Measurements from ENCODE around the gene ADCY1. TPM values are rescaled to one million over a fixed set of nuclear protein-coding genes. Genes with fewer than 3 reads are reported as not detected.

The ADCY1 gene
- total RNA-seq, 1 experiment from 2014 or later, result 3.1 TPM

DNA sequence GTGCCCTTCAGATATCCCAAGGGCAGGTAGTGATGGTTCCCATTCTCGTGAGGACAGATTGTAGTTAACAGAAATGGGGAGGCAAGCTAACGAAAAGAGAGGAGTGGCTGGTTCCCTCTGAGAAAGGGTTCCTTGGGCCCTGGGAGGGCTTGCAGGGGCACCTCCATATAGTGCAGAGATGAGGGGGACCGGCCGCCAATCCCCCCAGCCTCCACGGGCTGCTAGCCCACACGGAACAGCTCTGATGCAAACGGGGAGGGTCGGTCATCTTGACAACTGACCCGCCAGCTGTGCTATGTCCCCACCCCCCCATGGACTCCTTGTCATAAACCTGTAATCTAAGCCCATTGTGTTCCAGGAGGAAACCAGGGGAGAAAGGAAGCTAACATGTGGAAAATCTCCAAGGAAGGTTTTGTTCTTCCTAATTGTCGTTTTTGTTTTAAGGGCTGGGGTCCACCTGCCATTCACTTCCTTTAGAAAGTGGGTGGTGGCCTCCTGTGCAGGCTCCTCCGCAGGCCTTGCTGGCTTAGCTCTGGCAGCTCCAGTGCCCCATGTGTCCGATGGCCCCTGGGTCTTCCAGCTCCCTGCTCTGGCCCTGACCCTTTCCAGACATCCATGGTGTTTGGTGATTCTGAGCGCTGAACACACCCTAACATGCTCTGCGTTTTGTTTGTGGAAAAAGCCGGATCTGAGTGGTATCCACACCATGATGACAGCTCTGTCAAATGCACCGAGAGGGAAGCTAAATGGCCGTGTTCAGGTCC lies 15.9 kb downstream of the ADCY1 start:
- no peaks in the 10 kb centered on the region for H3K79me2 ChIP-seq (ENCODE audit: low read length)

DNA sequence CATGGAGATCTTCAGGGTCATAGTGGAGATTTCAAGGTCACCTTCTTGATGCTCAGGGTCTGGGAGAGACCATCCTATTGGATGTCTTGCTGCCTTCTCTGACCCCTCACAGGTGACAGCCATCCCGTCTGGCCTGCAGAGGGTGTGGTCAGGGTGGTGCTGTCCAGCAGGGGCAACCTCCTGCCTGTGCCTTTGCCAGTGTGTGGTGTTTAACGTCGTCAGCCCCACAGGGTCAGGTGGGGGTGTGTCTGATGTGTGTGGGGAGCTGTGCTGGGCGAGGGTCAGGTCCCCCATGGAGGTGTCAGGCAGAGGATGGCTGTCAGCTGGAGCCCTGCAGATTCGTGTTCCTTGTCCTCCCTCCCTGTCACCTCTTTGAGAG lies 16.5 kb downstream of the ADCY1 start:
- no peaks in the 10 kb centered on the region for H3F3A ChIP-seq (ENCODE audit: low read length, unreplicated experiment)
- H3K9me2 ChIP-seq (replicated peaks; ENCODE audit: low read length), result no peaks in the 10 kb centered on the region
- no peak overlapping the region for H3K9ac ChIP-seq (ENCODE audit: low read length)
- ChIA-PET CTCF (no interaction called here), POLR2A (ENCODE audit: unreplicated experiment) (no interaction called here)
- BruUV-seq (replicated peaks), result no TSS peak
- H4K20me1 ChIP-seq (ENCODE audit: low read length), result no peaks in the 10 kb centered on the region
- H3K79me2 ChIP-seq (ENCODE audit: low read length), result no peaks in the 10 kb centered on the region
- no peaks in the 10 kb centered on the region for H3K27me3 ChIP-seq (ENCODE audit: low read length)
- no peaks in the 10 kb centered on the region for H3K36me3 ChIP-seq (ENCODE audit: low read depth, low read length)
- no peak for DNase-seq
- no peaks in the 10 kb centered on the region for H3K4me1 ChIP-seq (ENCODE audit: insufficient read depth, low read length)
- H2AFZ ChIP-seq (ENCODE audit: low read length), result no peak overlapping the region
- intact Hi-C loops (cut with micrococcal nuclease), result no loop called here
- H3K27ac ChIP-seq (ENCODE audit: low read length), result no peak overlapping the region
- H3K9me3 ChIP-seq (ENCODE audit: low read length), result no peaks in the 10 kb centered on the region
- no peak overlapping the region for H3K4me2 ChIP-seq (ENCODE audit: low read length)
- TF ChIP-seq EZH2phosphoT487 (IDR thresholded peaks at IDR 0.05; ENCODE audit: borderline replicate concordance, low read length) (no peak), EZH2 (IDR thresholded peaks at IDR 0.05; ENCODE audit: low read length, unreplicated experiment) (no peak)
- TF ChIP-seq, protein P1, sequence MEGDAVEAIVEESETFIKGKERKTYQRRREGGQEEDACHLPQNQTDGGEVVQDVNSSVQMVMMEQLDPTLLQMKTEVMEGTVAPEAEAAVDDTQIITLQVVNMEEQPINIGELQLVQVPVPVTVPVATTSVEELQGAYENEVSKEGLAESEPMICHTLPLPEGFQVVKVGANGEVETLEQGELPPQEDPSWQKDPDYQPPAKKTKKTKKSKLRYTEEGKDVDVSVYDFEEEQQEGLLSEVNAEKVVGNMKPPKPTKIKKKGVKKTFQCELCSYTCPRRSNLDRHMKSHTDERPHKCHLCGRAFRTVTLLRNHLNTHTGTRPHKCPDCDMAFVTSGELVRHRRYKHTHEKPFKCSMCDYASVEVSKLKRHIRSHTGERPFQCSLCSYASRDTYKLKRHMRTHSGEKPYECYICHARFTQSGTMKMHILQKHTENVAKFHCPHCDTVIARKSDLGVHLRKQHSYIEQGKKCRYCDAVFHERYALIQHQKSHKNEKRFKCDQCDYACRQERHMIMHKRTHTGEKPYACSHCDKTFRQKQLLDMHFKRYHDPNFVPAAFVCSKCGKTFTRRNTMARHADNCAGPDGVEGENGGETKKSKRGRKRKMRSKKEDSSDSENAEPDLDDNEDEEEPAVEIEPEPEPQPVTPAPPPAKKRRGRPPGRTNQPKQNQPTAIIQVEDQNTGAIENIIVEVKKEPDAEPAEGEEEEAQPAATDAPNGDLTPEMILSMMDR (conservative IDR thresholded peaks at IDR 0.05; ENCODE audit: low read depth, low read length), result no peak
- ATAC-seq, result no peak
- H3K4me3 ChIP-seq (ENCODE audit: low read length), result no peak overlapping the region

More for the DNA sequence above, 15.9 kb downstream of the ADCY1 start:
- H3F3A ChIP-seq (ENCODE audit: low read length, unreplicated experiment), result no peaks in the 10 kb centered on the region
- H3K9me3 ChIP-seq (ENCODE audit: low read length), result no peaks in the 10 kb centered on the region
- DNase-seq (no peak), ATAC-seq (no peak)
- ChIA-PET POLR2A (ENCODE audit: unreplicated experiment) (no interaction called here), CTCF (no interaction called here)
- H3K4me3 ChIP-seq (ENCODE audit: low read length), result no peak overlapping the region
- no TSS peak for BruUV-seq (replicated peaks)
- no peaks in the 10 kb centered on the region for H3K36me3 ChIP-seq (ENCODE audit: low read depth, low read length)
- H3K4me2 ChIP-seq (ENCODE audit: low read length), result no peak overlapping the region
- TF ChIP-seq, protein P1 (conservative IDR thresholded peaks at IDR 0.05; ENCODE audit: low read depth, low read length), result no peak
- TF ChIP-seq EZH2phosphoT487 (IDR thresholded peaks at IDR 0.05; ENCODE audit: borderline replicate concordance, low read length), result no peak
- TF ChIP-seq EZH2 (IDR thresholded peaks at IDR 0.05; ENCODE audit: low read length, unreplicated experiment), result no peak
- no peaks in the 10 kb centered on the region for H3K9me2 ChIP-seq (replicated peaks; ENCODE audit: low read length)
- no peaks in the 10 kb centered on the region for H3K4me1 ChIP-seq (ENCODE audit: insufficient read depth, low read length)
- no peaks in the 10 kb centered on the region for H4K20me1 ChIP-seq (ENCODE audit: low read length)
- no peak overlapping the region for H3K27ac ChIP-seq (ENCODE audit: low read length)
- intact Hi-C loops (cut with micrococcal nuclease), result no loop called here
- H3K27me3 ChIP-seq (ENCODE audit: low read length), result no peaks in the 10 kb centered on the region
- H2AFZ ChIP-seq (ENCODE audit: low read length), result no peak overlapping the region
- H3K9ac ChIP-seq (ENCODE audit: low read length), result no peak overlapping the region

DNA sequence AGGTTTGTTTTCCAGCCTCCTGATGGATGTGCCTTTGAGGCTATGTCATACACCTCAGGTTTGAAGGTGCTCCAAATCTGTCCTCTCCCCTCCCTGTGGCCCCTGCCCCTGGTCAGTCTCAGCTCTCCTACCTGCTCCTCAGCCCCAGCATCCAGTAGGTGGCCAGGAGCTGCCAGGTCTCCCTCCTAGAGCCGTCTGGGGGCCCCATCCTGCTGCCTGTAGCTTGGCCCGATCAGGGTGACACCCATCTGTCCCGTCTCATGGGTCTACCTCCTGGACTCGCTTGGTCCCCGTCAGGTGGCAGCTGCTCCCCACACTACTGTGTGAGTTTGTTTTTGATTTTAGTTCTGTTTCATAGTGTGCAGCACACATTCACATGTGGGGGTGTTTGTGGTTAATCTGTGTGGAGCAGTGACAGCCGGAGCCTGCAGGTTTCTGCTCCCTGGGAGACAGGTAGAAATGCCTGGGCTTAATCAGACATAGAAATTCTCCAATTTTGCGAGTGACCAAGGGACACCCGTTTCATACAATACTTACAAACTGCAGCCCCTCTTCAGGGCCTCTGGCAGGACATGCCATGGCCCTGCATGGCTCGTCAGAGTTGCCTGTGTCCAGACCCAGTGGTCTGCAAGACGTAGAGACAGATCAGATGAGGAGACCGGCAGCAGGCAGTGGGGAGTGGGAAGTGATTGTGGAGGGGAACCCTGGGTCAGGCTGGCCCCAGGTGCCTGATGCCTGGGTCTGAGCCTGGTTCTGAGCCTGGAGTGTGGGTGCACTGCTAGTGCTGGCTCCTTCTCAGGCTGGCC lies 17.1 kb downstream of the ADCY1 start:
- Histone ChIP-seq H3K4me3 (ENCODE audit: low read length) (no peak overlapping the region), H4K20me1 (ENCODE audit: low read length) (no peaks in the 10 kb centered on the region), H3K9me2 (replicated peaks; ENCODE audit: low read length) (no peaks in the 10 kb centered on the region), H2AFZ (ENCODE audit: low read length) (no peak overlapping the region), H3K27me3 (ENCODE audit: low read length) (no peaks in the 10 kb centered on the region), H3F3A (ENCODE audit: low read length, unreplicated experiment) (no peaks in the 10 kb centered on the region), H3K4me1 (ENCODE audit: insufficient read depth, low read length) (no peaks in the 10 kb centered on the region), H3K9ac (ENCODE audit: low read length) (no peak overlapping the region), H3K4me2 (ENCODE audit: low read length) (no peak overlapping the region), H3K79me2 (ENCODE audit: low read length) (no peaks in the 10 kb centered on the region), H3K9me3 (ENCODE audit: low read length) (no peaks in the 10 kb centered on the region), H3K27ac (ENCODE audit: low read length) (no peak overlapping the region), H3K36me3 (ENCODE audit: low read depth, low read length) (no peaks in the 10 kb centered on the region)
- intact Hi-C loops (cut with micrococcal nuclease), result no loop called here
- ChIA-PET POLR2A (ENCODE audit: unreplicated experiment) (no interaction called here), CTCF (no interaction called here)
- ATAC-seq (no peak), DNase-seq (no peak)
- TF ChIP-seq, protein P1 (conservative IDR thresholded peaks at IDR 0.05; ENCODE audit: low read depth, low read length), result no peak
- no peak for TF ChIP-seq EZH2phosphoT487 (IDR thresholded peaks at IDR 0.05; ENCODE audit: borderline replicate concordance, low read length)
- no peak for TF ChIP-seq EZH2 (IDR thresholded peaks at IDR 0.05; ENCODE audit: low read length, unreplicated experiment)
- no TSS peak for BruUV-seq (replicated peaks)

Data from PC-3 (cell line).